Measurements from ENCODE around the gene CBARP. TPM values are rescaled to one million over a fixed set of nuclear protein-coding genes. Genes with fewer than 3 reads are reported as not detected.

The CBARP gene
- total and polyA plus RNA-seq, 2 of the 13 experiments (the other 11 are each of a cell fraction or from before 2014, with no cell fraction given): 1.2 to 1.4 TPM

DNA sequence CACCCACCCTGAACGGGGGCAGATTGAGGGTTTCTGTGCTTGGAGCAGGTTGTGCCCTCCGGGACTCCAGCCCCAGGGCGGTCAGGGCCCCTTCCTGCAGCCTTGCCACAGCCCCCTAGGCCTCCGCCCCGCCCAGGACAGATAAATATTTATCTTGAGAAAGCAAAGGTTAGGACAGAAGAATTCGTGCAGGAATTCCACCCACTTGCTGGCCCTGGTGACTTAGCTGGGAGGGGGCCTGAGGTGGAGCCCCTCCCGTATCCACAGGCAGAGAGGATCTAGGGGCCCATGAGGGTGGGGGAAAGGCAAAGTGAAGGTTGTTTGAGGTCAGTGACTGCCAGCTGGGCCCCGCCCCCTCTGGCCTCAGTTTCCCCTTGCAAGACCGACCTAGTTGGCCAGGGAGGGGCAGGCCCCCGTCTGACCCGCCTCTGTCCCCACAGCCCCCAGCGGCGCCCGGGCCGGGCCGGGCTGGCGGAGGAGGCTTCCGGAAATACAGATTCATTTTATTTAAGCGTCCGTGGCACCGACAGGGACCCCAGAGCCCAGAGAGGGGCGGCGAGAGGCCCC, 15.8 kb upstream of the CBARP start (continued):
- TF ChIP-seq, protein P1, sequence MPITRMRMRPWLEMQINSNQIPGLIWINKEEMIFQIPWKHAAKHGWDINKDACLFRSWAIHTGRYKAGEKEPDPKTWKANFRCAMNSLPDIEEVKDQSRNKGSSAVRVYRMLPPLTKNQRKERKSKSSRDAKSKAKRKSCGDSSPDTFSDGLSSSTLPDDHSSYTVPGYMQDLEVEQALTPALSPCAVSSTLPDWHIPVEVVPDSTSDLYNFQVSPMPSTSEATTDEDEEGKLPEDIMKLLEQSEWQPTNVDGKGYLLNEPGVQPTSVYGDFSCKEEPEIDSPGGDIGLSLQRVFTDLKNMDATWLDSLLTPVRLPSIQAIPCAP (CRISPR knock-in tag; IDR thresholded peaks at IDR 0.05; ENCODE audit: low read depth): no peak
- no peak for TF ChIP-seq ZSCAN20 (CRISPR knock-in tag; IDR thresholded peaks at IDR 0.05; ENCODE audit: borderline replicate concordance)
- TF ChIP-seq JUND (CRISPR knock-in tag; IDR thresholded peaks at IDR 0.05): peak; percentile 28; the same call in 1 of the 2 replicates
- 0 out of 2 replicates have a peak, but pooled peaks have one; percentile 15 for TF ChIP-seq SIN3A (IDR thresholded peaks at IDR 0.05; ENCODE audit: borderline replicate concordance, low read depth, low read length)
- peak; percentile 54; the same call in 1 of the 2 replicates for TF ChIP-seq MEF2D (CRISPR knock-in tag; IDR thresholded peaks at IDR 0.05)
- TF ChIP-seq ATM (IDR thresholded peaks at IDR 0.05; ENCODE audit: borderline replicate concordance): no peak
- TF ChIP-seq, protein P2, sequence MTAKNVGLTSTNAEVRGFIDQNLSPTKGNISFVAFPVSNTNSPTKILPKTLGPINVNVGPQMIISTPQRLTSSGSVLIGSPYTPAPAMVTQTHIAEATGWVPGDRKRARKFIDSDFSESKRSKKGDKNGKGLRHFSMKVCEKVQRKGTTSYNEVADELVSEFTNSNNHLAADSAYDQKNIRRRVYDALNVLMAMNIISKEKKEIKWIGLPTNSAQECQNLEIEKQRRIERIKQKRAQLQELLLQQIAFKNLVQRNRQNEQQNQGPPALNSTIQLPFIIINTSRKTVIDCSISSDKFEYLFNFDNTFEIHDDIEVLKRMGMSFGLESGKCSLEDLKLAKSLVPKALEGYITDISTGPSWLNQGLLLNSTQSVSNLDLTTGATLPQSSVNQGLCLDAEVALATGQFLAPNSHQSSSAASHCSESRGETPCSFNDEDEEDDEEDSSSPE (CRISPR knock-in tag; IDR thresholded peaks at IDR 0.05): no peak
- TF ChIP-seq ERF (CRISPR knock-in tag; IDR thresholded peaks at IDR 0.05): peak; percentile 64; the same call in 1 of the 2 replicates
- TF ChIP-seq SRSF9 (IDR thresholded peaks at IDR 0.05; ENCODE audit: borderline replicate concordance, insufficient read depth, low read depth, low read length, poor library complexity, severe bottlenecking): no peak
- TF ChIP-seq, protein P3, sequence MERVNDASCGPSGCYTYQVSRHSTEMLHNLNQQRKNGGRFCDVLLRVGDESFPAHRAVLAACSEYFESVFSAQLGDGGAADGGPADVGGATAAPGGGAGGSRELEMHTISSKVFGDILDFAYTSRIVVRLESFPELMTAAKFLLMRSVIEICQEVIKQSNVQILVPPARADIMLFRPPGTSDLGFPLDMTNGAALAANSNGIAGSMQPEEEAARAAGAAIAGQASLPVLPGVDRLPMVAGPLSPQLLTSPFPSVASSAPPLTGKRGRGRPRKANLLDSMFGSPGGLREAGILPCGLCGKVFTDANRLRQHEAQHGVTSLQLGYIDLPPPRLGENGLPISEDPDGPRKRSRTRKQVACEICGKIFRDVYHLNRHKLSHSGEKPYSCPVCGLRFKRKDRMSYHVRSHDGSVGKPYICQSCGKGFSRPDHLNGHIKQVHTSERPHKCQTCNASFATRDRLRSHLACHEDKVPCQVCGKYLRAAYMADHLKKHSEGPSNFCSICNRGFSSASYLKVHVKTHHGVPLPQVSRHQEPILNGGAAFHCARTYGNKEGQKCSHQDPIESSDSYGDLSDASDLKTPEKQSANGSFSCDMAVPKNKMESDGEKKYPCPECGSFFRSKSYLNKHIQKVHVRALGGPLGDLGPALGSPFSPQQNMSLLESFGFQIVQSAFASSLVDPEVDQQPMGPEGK (CRISPR knock-in tag; IDR thresholded peaks at IDR 0.05): peak; percentile 100
- no peak for TF ChIP-seq MZF1 (CRISPR knock-in tag; IDR thresholded peaks at IDR 0.05; ENCODE audit: borderline replicate concordance)
- peak; percentile 27; the same call in 1 of the 2 replicates for TF ChIP-seq ZNF501 (CRISPR knock-in tag; IDR thresholded peaks at IDR 0.05)
- TF ChIP-seq ZNF768 (CRISPR knock-in tag; IDR thresholded peaks at IDR 0.05): no peak
- no peak for TF ChIP-seq ZNF552 (CRISPR knock-in tag; IDR thresholded peaks at IDR 0.05; ENCODE audit: borderline replicate concordance)
- peak; percentile 47; the same call in 1 of the 2 replicates for TF ChIP-seq FOXO1 (CRISPR knock-in tag; IDR thresholded peaks at IDR 0.05)
- no peak for TF ChIP-seq HHEX (CRISPR knock-in tag; IDR thresholded peaks at IDR 0.05)
- TF ChIP-seq YY1 (IDR thresholded peaks at IDR 0.05; ENCODE audit: insufficient read depth, insufficient replicate concordance, low read depth, low read length): peak; percentile 25
- TF ChIP-seq ZNF564 (CRISPR knock-in tag; IDR thresholded peaks at IDR 0.05): 0 out of 2 replicates have a peak, but pooled peaks have one; percentile 35
- TF ChIP-seq ZEB1 (IDR thresholded peaks at IDR 0.05; ENCODE audit: insufficient replicate concordance, low read depth): peak; percentile 72
- TF ChIP-seq DPF2 (CRISPR knock-in tag; IDR thresholded peaks at IDR 0.05; ENCODE audit: borderline replicate concordance, low read depth): 0 out of 2 replicates have a peak, but pooled peaks have one; percentile 22
- no peak for TF ChIP-seq BRCA1 (CRISPR knock-in tag; IDR thresholded peaks at IDR 0.05)
- TF ChIP-seq KLF11 (CRISPR knock-in tag; IDR thresholded peaks at IDR 0.05): no peak
- TF ChIP-seq RFX1 (IDR thresholded peaks at IDR 0.05): no peak
- peak; percentile 79 for TF ChIP-seq MAZ (IDR thresholded peaks at IDR 0.05; ENCODE audit: borderline replicate concordance, low read depth, low read length)
- peak; percentile 83 for TF ChIP-seq MAZ (CRISPR knock-in tag; IDR thresholded peaks at IDR 0.05; ENCODE audit: low read depth)
- no peak for TF ChIP-seq ZNF44 (CRISPR knock-in tag; IDR thresholded peaks at IDR 0.05)
- TF ChIP-seq ZNF33B (CRISPR knock-in tag; IDR thresholded peaks at IDR 0.05): no peak
- TF ChIP-seq SP1 (IDR thresholded peaks at IDR 0.05): no peak
- TF ChIP-seq SP1 (CRISPR knock-in tag; IDR thresholded peaks at IDR 0.05): peak; percentile 38; the same call in 1 of the 2 replicates
